Activated T-helper 1 cell treated with anti-CD3 and anti-CD28 coated beads, Interleukin-12 subunit alpha, Interleukin-12 subunit beta, Interleukin-2, Interleukin-4 antibody, amounts not matched to agents 30 ng/mL and 10 ng/mL and 1 ng/mL, durations not matched to agents 14 hours and 24 hours and 36 hours (primary cell): Measurements from ENCODE around the gene RCOR2. TPM values are rescaled to one million over a fixed set of nuclear protein-coding genes. Genes with fewer than 3 reads are reported as not detected.
"Not testable (repeated sequence)": the region's sequence is repeated elsewhere in the genome, so short reads cannot be mapped to it uniquely, and the experiment has no call there.

Experiments
- DNase-seq: peaks from one replicate; pipeline ENCODE4 v3.0.0; 2021; ENCODE audit warnings: low spot score
- H3K27ac Mint-ChIP-seq: one replicate; pipeline ENCODE4 v1.8.0; 2021; ENCODE audit warnings: mild to moderate bottlenecking, mixed read lengths
- H3K27me3 Mint-ChIP-seq: one replicate; pipeline ENCODE4 v1.8.0; 2022; ENCODE audit warnings: mild to moderate bottlenecking, moderate library complexity, mixed read lengths; ENCODE audit not compliant: insufficient read depth
- H3K36me3 Mint-ChIP-seq: one replicate; pipeline ENCODE4 v1.8.0; 2021; ENCODE audit warnings: low read depth, mixed read lengths
- H3K4me1 Mint-ChIP-seq: one replicate; pipeline ENCODE4 v1.8.0; 2021; ENCODE audit warnings: low read depth, mixed read lengths
- H3K4me3 Mint-ChIP-seq: one replicate; pipeline ENCODE4 v1.8.0; 2021; ENCODE audit warnings: mild to moderate bottlenecking, moderate library complexity, mixed read lengths
- H3K9me3 Mint-ChIP-seq: one replicate; pipeline ENCODE4 v1.8.0; 2021; ENCODE audit warnings: mixed read lengths
- intact Hi-C: fragments of 100-400 bp; cut with micrococcal nuclease; formaldehyde crosslinking; loops from one replicate; pipeline ENCODE4 v1.15.1; 2024
- total RNA-seq: library from RNA; stranded (reverse); gene quantifications from 2 replicates; pipeline ENCODE4 v1.2.3, GENCODE V29; 2022

The RCOR2 gene
- total RNA-seq, 1 donor from 2014 or later, result 0.21 TPM

DNA sequence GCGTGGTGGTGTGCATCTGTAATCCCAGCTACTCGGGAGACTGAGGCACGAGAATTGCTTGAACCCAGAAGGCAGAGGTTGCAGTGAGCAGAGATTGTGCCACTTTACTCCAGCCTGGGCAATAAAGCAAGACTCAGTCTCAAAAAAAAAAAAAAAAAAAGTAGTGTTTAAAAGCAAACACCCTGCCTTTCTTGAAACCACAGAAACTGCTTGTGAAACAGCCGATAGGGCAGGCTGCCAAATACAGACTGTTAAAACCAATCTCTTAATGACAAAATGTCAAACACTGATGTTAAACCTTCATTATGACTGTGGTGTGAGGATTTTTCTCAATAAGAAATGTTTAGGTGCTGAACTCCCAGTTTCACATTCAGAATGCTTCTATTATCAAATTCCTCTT, 50.8 kb downstream of the RCOR2 start:
- Mint-ChIP-seq H3K9me3 (no peaks in the 10 kb centered on the region), H3K4me1 (peaks cover 78% of the 10 kb centered on the region), H3K36me3 (peaks cover 22% of the 10 kb centered on the region), H3K27ac (peak overlapping the region; percentile 45), H3K27me3 (no peaks in the 10 kb centered on the region), H3K4me3 (peak overlapping the region; percentile 68)
- peak; percentile 60 for DNase-seq
- intact Hi-C loops, result loop anchor here (1.0 to 5.0 kb wide), 7 partner anchors 15 to 120 kb away; partner anchors contain the start of genes OTUB1 and SPINDOC

- H3K27me3 Mint-ChIP-seq, intact Hi-C loops, H3K27ac Mint-ChIP-seq, H3K4me3 Mint-ChIP-seq, H3K9me3 Mint-ChIP-seq, DNase-seq: not testable (repeated sequence)
- H3K4me1 Mint-ChIP-seq, result peaks cover 60% of the 10 kb centered on the region
- H3K36me3 Mint-ChIP-seq, result peaks cover 19% of the 10 kb centered on the region
Measured at GRCh38 chr11:63863620-63864019, 53.3 kb downstream of the RCOR2 start.

GRCh38 chr11:63862923-63863322, 54.0 kb downstream of the RCOR2 start:
- Mint-ChIP-seq H3K9me3 (no peaks in the 10 kb centered on the region), H3K27me3 (no peaks in the 10 kb centered on the region), H3K4me3 (no peak overlapping the region), H3K36me3 (peaks cover 14% of the 10 kb centered on the region), H3K4me1 (peaks cover 54% of the 10 kb centered on the region), H3K27ac (peak overlapping the region; percentile 2)
- no peak for DNase-seq
- intact Hi-C loops, result no loop called here

Other genes with a start within 250 kb of the RCOR2 start
- 35.6 and 37.0 TPM in 2 replicates for gene ATL3, start 245.8 kb downstream of the RCOR2 start, total RNA-seq
- gene RTN3, start 235.7 kb downstream of the RCOR2 start, total RNA-seq, result 52.1 and 54.7 TPM in 2 replicates
- gene ZFTA, start 148.4 kb downstream of the RCOR2 start, total RNA-seq, result 3.8 and 5.3 TPM in 2 replicates
- 60.0 and 64.3 TPM in 2 replicates for gene SPINDOC, start 103.7 kb downstream of the RCOR2 start, total RNA-seq
- 44.7 and 46.0 TPM in 2 replicates for gene MARK2, start 78.1 kb downstream of the RCOR2 start, total RNA-seq
- gene NAA40, start 21.8 kb upstream of the RCOR2 start, total RNA-seq, result 25.3 and 31.6 TPM in 2 replicates
- gene COX8A, start 57.5 kb upstream of the RCOR2 start, total RNA-seq, result 289 and 291 TPM in 2 replicates
- 104 and 114 TPM in 2 replicates for gene OTUB1, start 69.3 kb upstream of the RCOR2 start, total RNA-seq
- gene FLRT1, start 118.8 kb upstream of the RCOR2 start, total RNA-seq, result not detected in 2 replicates
- gene MACROD1, start 248.9 kb upstream of the RCOR2 start, total RNA-seq, result 17.4 and 20.2 TPM in 2 replicates